HG03045 (cell line): ENCODE data around the gene CFI.

Experiments
- ATAC-seq: cut with Tn5 transposase; IDR thresholded peaks from one replicate; pipeline ENCODE4 v1.9.1; 2021; ENCODE audit warnings: mild to moderate bottlenecking, moderate library complexity; ENCODE audit not compliant: unreplicated experiment

CFI gene

GRCh38 chr4:109691411-109691920 lies 110.3 kb downstream of the CFI start:
- no peak for ATAC-seq
